ENCODE results near the gene DNAJB6.
"Not testable (repeated sequence)": the region's sequence is repeated elsewhere in the genome, so short reads cannot be mapped to it uniquely, and the experiment has no call there.

DNAJB6 gene

GRCh38 chr7:157441023-157441399, 104.2 kb downstream of the DNAJB6 start:
- no peak for DNase-seq (ENCODE audit: low read depth, low spot score)

- no peak for DNase-seq (ENCODE audit: low read depth, low spot score)
Observed at GRCh38 chr7:157442456-157442855, 105.7 kb downstream of the DNAJB6 start.

- no peak for DNase-seq (ENCODE audit: low read depth, low spot score)
Observed at GRCh38 chr7:157442993-157443831, 106.4 kb downstream of the DNAJB6 start.

- DNase-seq (ENCODE audit: low read depth, low spot score): no peak
Observed at GRCh38 chr7:157444011-157444842, 107.4 kb downstream of the DNAJB6 start.

- no peak for DNase-seq (ENCODE audit: low read depth, low spot score)
Observed at GRCh38 chr7:157444843-157445135, 108.0 kb downstream of the DNAJB6 start.

GRCh38 chr7:157445246-157445955, 108.6 kb downstream of the DNAJB6 start:
- DNase-seq (ENCODE audit: low read depth, low spot score): no peak

GRCh38 chr7:157445956-157446295, 109.1 kb downstream of the DNAJB6 start:
- no peak for DNase-seq (ENCODE audit: low read depth, low spot score)

GRCh38 chr7:157446322-157446721, 109.5 kb downstream of the DNAJB6 start:
- DNase-seq (ENCODE audit: low read depth, low spot score): no peak

- not testable (repeated sequence) for DNase-seq (ENCODE audit: low read depth, low spot score)
Observed at GRCh38 chr7:157454003-157454402, 117.2 kb downstream of the DNAJB6 start.

GRCh38 chr7:157457355-157458253, 120.8 kb downstream of the DNAJB6 start:
- DNase-seq (ENCODE audit: low read depth, low spot score): no peak

GRCh38 chr7:157458254-157458633, 121.4 kb downstream of the DNAJB6 start:
- DNase-seq (ENCODE audit: low read depth, low spot score): no peak

- DNase-seq (ENCODE audit: low read depth, low spot score): no peak
Observed at GRCh38 chr7:157459966-157460365, 123.2 kb downstream of the DNAJB6 start.

- no peak for DNase-seq (ENCODE audit: low read depth, low spot score)
Observed at GRCh38 chr7:157460721-157461120, 123.9 kb downstream of the DNAJB6 start.

GRCh38 chr7:157461573-157462418, 125.0 kb downstream of the DNAJB6 start:
- DNase-seq (ENCODE audit: low read depth, low spot score): no peak

GRCh38 chr7:157462419-157462771, 125.6 kb downstream of the DNAJB6 start:
- DNase-seq (ENCODE audit: low read depth, low spot score): no peak

- no peak for DNase-seq (ENCODE audit: low read depth, low spot score)
Observed at GRCh38 chr7:157462840-157463239, 126.0 kb downstream of the DNAJB6 start.

GRCh38 chr7:157463245-157463644, 126.4 kb downstream of the DNAJB6 start:
- no peak for DNase-seq (ENCODE audit: low read depth, low spot score)

GRCh38 chr7:157464111-157464970, 127.5 kb downstream of the DNAJB6 start:
- DNase-seq (ENCODE audit: low read depth, low spot score): no peak

- no peak for DNase-seq (ENCODE audit: low read depth, low spot score)
Observed at GRCh38 chr7:157464971-157465886, 128.4 kb downstream of the DNAJB6 start.
